Stomach (tissue), 9 donors: Measurements from ENCODE around the gene SFMBT2. TPM values are rescaled to one million over a fixed set of nuclear protein-coding genes. Genes with fewer than 3 reads are reported as not detected.

ENCODE experiments used
- DNase-seq, 2 donors: peaks; one replicate each; pipeline versions ENCODE4 v3.0.0 to v3.0.0-alpha.2; 2013 to 2019
- H3K27ac ChIP-seq, 5 donors: fragments of 200-600 bp in 4 of 5; sonication (generic) in 4 of 5; one replicate each; pipeline ENCODE4 v1.5.1; 2013 to 2019; ENCODE audit warnings: mild to moderate bottlenecking in 1 of 5, moderate library complexity in 1 of 5
- H3K27me3 ChIP-seq, 3 donors: fragments of 200-600 bp; sonication (generic); one replicate each; pipeline ENCODE4 v1.5.1; 2017 to 2019; ENCODE audit warnings: mixed run types in 1 of 3
- H3K36me3 ChIP-seq, 4 donors: fragments of 200-600 bp; sonication (generic); 1 replicate in 3 of 4; 2 replicates in 1 of 4; pipeline ENCODE4 v1.5.1; 2016 to 2019
- H3K4me1 ChIP-seq, 4 donors: fragments of 200-600 bp; sonication (generic); one replicate each; pipeline ENCODE4 v1.5.1; 2016 to 2019
- H3K4me3 ChIP-seq, 4 donors: fragments of 200-600 bp; sonication (generic) in 3 of 4; one replicate each; pipeline ENCODE4 v1.5.1; 2016 to 2019; ENCODE audit warnings: mild to moderate bottlenecking in 1 of 4
- H3K9me3 ChIP-seq, 4 donors: fragments of 200-600 bp; sonication (generic); one replicate each; pipeline ENCODE4 v1.5.1; 2016 to 2019
- EP300 ChIP-seq: sonication (generic); formaldehyde crosslinking; IDR thresholded peaks from one replicate; pipeline ENCODE4 v1.6.1; 2017; ENCODE audit warnings: antibody characterized with exemption
- POLR2A ChIP-seq, 4 donors: fragments of 450-650 bp; IDR thresholded peaks; one replicate each; pipeline ENCODE4 v1.6.1; 2016; ENCODE audit warnings: antibody characterized with exemption in 4 of 4, control low read depth in 2 of 4, mild to moderate bottlenecking in 1 of 4, moderate library complexity in 1 of 4
- POLR2AphosphoS5 ChIP-seq, 3 donors: sonication (generic); formaldehyde crosslinking; IDR thresholded peaks; one replicate each; pipeline ENCODE4 v1.6.1; 2016; ENCODE audit warnings: antibody characterized with exemption in 3 of 3
- WGBS, 5 donors: extraction: QIAGEN DNeasy Blood & Tissue Kit in 3 of 5; methylation state at CpG; one replicate each; pipeline versions ENCODE4 v1.1.5 to v1.1.7; 2013 to 2018; 5-methylcytosine and 5-hydroxymethylcytosine counted together
- intact Hi-C: fragments of 100-400 bp; cut with DNase I; formaldehyde crosslinking; loops from one replicate; pipeline ENCODE4 v1.15.1; 2023; ENCODE audit warnings: low total_unique reads
- polyA plus RNA-seq, 3 donors: library from polyadenylated mRNA; stranded (reverse); fragments of 200-250 nt; gene quantifications; one replicate each; pipeline ENCODE4 v1.2.3, GENCODE V29; 2013
- total RNA-seq, 5 donors: library from RNA; depleted of rRNA; stranded (reverse); fragments of >200 nt; gene quantifications; one replicate each; pipeline versions ENCODE4 v1.1.0 to v1.2.3, GENCODE V29; 2014 to 2016
- TF ChIP-seq, protein P1 (sequence below), 7 experiments: fragments of 450-650 bp in 4 of 7; fragments of 200-600 bp in 3 of 7; sonication (generic) in 3 of 7; IDR thresholded peaks; one replicate each; pipeline ENCODE4 v1.5.1; 2016 to 2019; ENCODE audit warnings: antibody characterized with exemption in 7 of 7, control low read depth in 2 of 7, mild to moderate bottlenecking in 1 of 7
- donor health status: healthy with polysubstance abuse.
- donor health status: Bipolar disorder and iron deficiency.
- donor health status: healthy.

SFMBT2 gene
- total and polyA plus RNA-seq, 8 donors: 0.90 to 17.3 (median 5.0) TPM

DNA sequence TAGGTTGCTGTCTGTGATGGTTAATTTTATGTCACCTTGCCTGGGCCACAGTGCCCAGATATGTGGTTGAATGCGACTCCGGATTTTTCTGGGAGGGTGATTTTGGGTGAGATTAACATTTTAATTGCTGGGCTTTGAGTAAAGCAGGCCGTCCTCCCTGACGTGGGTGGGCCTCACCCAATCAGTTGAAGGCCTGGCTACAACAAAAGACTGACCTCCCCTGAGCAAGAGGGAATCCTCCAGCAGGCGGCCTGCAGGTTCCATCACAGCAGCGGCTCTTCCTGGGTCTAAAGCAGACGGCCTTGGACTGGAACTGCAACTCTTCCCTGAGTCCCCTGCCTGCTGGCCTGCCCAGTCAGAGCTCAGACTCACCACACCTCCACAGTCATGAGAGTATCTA, 114.2 kb downstream of the SFMBT2 start:
- H3K27ac ChIP-seq: no peak overlapping the region
- H3K27me3 ChIP-seq: no peaks in the 10 kb centered on the region
- 88 to 99% (median 93%) methylated on average over 7 of the region's 7 CpGs for WGBS, 5 donors

DNA sequence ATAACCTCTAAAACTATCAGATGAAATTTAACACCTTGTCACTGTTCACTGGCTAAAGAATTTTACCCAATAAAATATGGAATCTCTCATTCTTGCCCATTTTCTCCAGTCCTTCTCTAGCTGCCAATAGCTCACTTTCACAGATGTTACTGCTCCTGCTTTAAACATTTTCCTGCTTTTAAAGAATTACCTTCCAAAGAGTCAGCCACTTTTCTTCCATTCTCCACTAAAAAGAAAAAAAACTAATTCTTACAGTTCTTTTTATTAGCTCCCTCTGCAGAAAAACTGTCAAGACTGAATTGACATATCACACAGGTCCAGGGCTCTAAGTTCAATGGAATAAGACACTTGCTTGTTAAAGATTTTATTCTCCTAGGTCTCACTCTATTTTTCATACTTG, 114.8 kb downstream of the SFMBT2 start:
- TF ChIP-seq EP300 (no peak), POLR2AphosphoS5 (IDR thresholded peaks at IDR 0.05) (no peak), POLR2A (IDR thresholded peaks at IDR 0.05) (no peak)
- TF ChIP-seq, protein P1, sequence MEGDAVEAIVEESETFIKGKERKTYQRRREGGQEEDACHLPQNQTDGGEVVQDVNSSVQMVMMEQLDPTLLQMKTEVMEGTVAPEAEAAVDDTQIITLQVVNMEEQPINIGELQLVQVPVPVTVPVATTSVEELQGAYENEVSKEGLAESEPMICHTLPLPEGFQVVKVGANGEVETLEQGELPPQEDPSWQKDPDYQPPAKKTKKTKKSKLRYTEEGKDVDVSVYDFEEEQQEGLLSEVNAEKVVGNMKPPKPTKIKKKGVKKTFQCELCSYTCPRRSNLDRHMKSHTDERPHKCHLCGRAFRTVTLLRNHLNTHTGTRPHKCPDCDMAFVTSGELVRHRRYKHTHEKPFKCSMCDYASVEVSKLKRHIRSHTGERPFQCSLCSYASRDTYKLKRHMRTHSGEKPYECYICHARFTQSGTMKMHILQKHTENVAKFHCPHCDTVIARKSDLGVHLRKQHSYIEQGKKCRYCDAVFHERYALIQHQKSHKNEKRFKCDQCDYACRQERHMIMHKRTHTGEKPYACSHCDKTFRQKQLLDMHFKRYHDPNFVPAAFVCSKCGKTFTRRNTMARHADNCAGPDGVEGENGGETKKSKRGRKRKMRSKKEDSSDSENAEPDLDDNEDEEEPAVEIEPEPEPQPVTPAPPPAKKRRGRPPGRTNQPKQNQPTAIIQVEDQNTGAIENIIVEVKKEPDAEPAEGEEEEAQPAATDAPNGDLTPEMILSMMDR (IDR thresholded peaks at IDR 0.05): no peak
- no peak for DNase-seq
- H3K36me3 ChIP-seq: no peaks in the 10 kb centered on the region
- no peaks in the 10 kb centered on the region for H3K27me3 ChIP-seq
- intact Hi-C loops: no loop called here
- H3K4me1 ChIP-seq: peaks cover 0 to 11% (median 3%) of the 10 kb centered on the region in 4 donors
- no peak overlapping the region for H3K27ac ChIP-seq
- H3K4me3 ChIP-seq: no peak overlapping the region
- no peaks in the 10 kb centered on the region for H3K9me3 ChIP-seq

More for the DNA sequence above, 114.2 kb downstream of the SFMBT2 start:
- Histone ChIP-seq H3K4me1 (peaks cover 0 to 13% (median 5%) of the 10 kb centered on the region in 4 donors), H3K4me3 (no peak overlapping the region), H3K9me3 (no peaks in the 10 kb centered on the region), H3K36me3 (no peaks in the 10 kb centered on the region)
- no peak for TF ChIP-seq POLR2AphosphoS5 (IDR thresholded peaks at IDR 0.05)
- TF ChIP-seq POLR2A (IDR thresholded peaks at IDR 0.05): no peak
- TF ChIP-seq, protein P1 (IDR thresholded peaks at IDR 0.05): no peak
- TF ChIP-seq EP300: no peak
- intact Hi-C loops: no loop called here
- DNase-seq: no peak

DNA sequence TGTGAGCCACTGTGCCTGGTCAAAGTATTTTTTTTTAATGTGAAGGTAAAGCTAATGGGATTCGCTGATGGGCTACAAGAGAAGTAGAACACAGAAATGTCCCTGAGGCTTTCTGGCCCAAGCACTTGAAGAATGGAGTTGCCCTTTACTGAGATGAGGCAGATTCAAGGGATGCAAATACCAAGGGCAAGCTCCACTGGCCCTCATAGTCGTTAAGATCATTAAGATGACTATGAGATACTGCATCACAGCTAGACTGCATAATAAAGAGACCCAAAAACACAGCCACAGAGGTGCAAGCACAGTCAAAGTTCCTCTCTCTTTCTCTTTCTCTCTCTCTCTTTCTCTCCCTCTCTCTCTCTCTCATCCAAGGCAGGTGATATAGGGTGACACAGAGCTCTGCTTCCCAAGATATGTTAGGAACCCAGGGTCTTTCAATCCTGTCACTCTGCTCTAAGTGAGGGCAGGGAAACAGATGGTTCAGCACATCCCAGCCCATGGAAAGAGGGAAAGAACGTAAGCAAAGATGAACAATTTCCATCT, 117.4 kb downstream of the SFMBT2 start:
- H3K36me3 ChIP-seq: no peaks in the 10 kb centered on the region
- WGBS, 5 donors: 73 to 90% (median 80%) methylated on average over 3 of the region's 3 CpGs
- no peaks in the 10 kb centered on the region for H3K9me3 ChIP-seq
- no peak overlapping the region for H3K4me3 ChIP-seq
- H3K4me1 ChIP-seq: no peaks in the 10 kb centered on the region
- no peaks in the 10 kb centered on the region for H3K27me3 ChIP-seq
- no peak for DNase-seq
- intact Hi-C loops: no loop called here
- H3K27ac ChIP-seq: no peak overlapping the region
- TF ChIP-seq POLR2A (IDR thresholded peaks at IDR 0.05) (no peak), EP300 (no peak), POLR2AphosphoS5 (IDR thresholded peaks at IDR 0.05) (no peak)
- TF ChIP-seq, protein P1 (IDR thresholded peaks at IDR 0.05): no peak

DNA sequence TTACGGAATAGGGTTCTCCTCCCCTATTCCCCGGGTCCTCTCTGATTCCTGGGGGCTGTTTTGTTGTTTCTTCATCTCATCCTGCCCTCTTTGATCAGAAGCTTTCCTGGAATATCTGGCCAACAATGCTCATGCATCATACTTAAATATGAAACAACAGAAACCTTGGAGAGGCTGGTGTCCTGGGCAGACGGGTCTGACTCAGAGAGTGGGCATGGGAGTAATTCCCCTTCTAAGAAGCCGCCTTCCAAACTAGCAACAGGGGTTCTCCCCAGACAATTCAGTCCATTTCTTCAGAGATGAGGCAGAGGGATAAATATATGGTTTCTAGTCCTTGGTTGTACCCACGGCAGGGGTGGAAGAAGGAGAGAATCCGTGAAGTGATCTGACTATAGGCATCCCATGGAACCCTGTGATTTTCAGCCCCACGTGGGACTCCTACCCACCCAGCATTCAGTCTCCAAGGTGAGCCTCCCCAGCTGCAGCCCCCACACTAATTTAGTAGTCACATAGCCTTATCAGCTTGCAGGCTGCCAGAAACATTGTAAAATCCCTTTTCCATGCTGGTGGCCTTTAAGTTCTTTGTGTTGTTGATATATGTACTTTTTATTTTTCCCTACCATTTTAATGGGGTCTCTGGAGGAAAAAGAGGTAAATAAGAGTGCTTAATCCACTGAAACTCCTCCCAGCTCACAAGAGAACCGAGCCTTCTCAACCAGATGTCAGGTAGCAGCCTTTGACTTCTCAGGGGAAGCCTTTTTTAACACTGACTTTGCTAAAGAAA, 119.2 kb downstream of the SFMBT2 start:
- Histone ChIP-seq H3K27me3 (no peaks in the 10 kb centered on the region), H3K36me3 (no peaks in the 10 kb centered on the region), H3K27ac (no peak overlapping the region), H3K4me3 (no peak overlapping the region), H3K4me1 (no peaks in the 10 kb centered on the region), H3K9me3 (no peaks in the 10 kb centered on the region)
- WGBS, 5 donors: 72 to 81% (median 79%) methylated on average over 8 of the region's 8 CpGs
- intact Hi-C loops: no loop called here
- no peak for DNase-seq
- TF ChIP-seq, protein P1 (IDR thresholded peaks at IDR 0.05): no peak
- no peak for TF ChIP-seq POLR2A (IDR thresholded peaks at IDR 0.05)
- TF ChIP-seq POLR2AphosphoS5 (IDR thresholded peaks at IDR 0.05): no peak
- TF ChIP-seq EP300: no peak
